GM12878 (cell line): ENCODE data around the gene ANKRD33. TPM values are rescaled to one million over a fixed set of nuclear protein-coding genes. Genes with fewer than 3 reads are reported as not detected.

Experiments used
- ATAC-seq: fragments of 200-7000 bp; cut with Tn5 transposase; 3 replicates; pipeline ENCODE4 v1.9.1; 2020; ENCODE audit warnings: mild to moderate bottlenecking, moderate library complexity
- BruUV-seq: library from RNA; stranded (reverse); fragments of 400-500 nt; replicated peaks from 2 replicates; lab custom pipeline; 2021; lab: Mats Ljungman, UMichigan
- CTCF ChIA-PET: fragments of 300-600 bp; sonication (Branson Sonifier 250); formaldehyde crosslinking; extraction: SDS; loops from one replicate; lab custom pipeline; 2021; ENCODE audit warnings: inconsistent platforms; lab: Yijun Ruan, JAX
- POLR2A ChIA-PET: fragments of 350-600 bp; formaldehyde crosslinking; extraction: SDS; loops from one replicate; lab custom pipeline; 2021; ENCODE audit warnings: inconsistent platforms; lab: Charles Lee
- RAD21 ChIA-PET: fragments of 300-600 bp; sonication (Branson Sonifier 250); formaldehyde crosslinking; loops from one replicate; lab custom pipeline; 2023; ENCODE audit warnings: antibody characterized with exemption; ENCODE audit not compliant: unreplicated experiment; lab: Charles Lee
- SMC1A ChIA-PET: fragments of 300-600 bp; sonication (Branson Sonifier 250); formaldehyde crosslinking; loops from one replicate; lab custom pipeline; 2023; ENCODE audit not compliant: unreplicated experiment, uncharacterized antibody; lab: Charles Lee
- DNase-seq: peaks from one replicate; pipeline ENCODE4 v3.0.0-alpha.2; 2011; ENCODE audit warnings: low read depth, low spot score
- FAIRE-seq: peaks from 3 replicates; lab custom pipeline; 2011; peaks lifted over from hg19 to GRCh38; lab: Jason Lieb, UNC
- H2AFZ ChIP-seq: 2 replicates; pipeline ENCODE4 v1.6.0; 2011; ENCODE audit warnings: low read depth, low read length, control low read depth; ENCODE audit not compliant: control insufficient read depth
- H3K27ac ChIP-seq: 2 replicates; pipeline ENCODE4 v1.5.1; 2011; ENCODE audit warnings: control low read depth; ENCODE audit not compliant: control insufficient read depth, insufficient read depth
- H3K27me3 ChIP-seq, 2 experiments: replicated peaks in 1 of 2; 2 replicates each; pipeline versions ENCODE4 v1.6.0 to v1.6.1; 2011; ENCODE audit warnings: low read length in 1 of 2; ENCODE audit not compliant: control insufficient read depth in 2 of 2, insufficient read depth in 2 of 2
- H3K36me3 ChIP-seq, 2 experiments: 2 replicates each; pipeline ENCODE4 v1.5.1; 2011; ENCODE audit warnings: low read length in 1 of 2; ENCODE audit not compliant: control insufficient read depth in 2 of 2, insufficient read depth in 2 of 2
- H3K4me1 ChIP-seq: 2 replicates; pipeline ENCODE4 v1.6.1; 2011; ENCODE audit warnings: mild to moderate bottlenecking, low read length, moderate library complexity, mixed read lengths; ENCODE audit not compliant: control insufficient read depth, insufficient read depth
- H3K4me2 ChIP-seq: 2 replicates; pipeline ENCODE4 v1.6.0; 2011; ENCODE audit warnings: control low read depth; ENCODE audit not compliant: control insufficient read depth, insufficient read depth
- H3K4me3 ChIP-seq: fragments of 200-600 bp; sonication (generic); 2 replicates; pipeline ENCODE4 v1.5.1; 2016
- H3K79me2 ChIP-seq: 2 replicates; pipeline ENCODE4 v1.6.0; 2011; ENCODE audit warnings: low read length; ENCODE audit not compliant: control insufficient read depth, insufficient read depth
- H3K9ac ChIP-seq: 2 replicates; pipeline ENCODE4 v1.8.0; 2011; ENCODE audit warnings: low read length, control low read depth, mixed read lengths; ENCODE audit not compliant: control insufficient read depth, insufficient read depth
- H3K9me3 ChIP-seq: replicated peaks from 3 replicates; pipeline ENCODE4 v1.5.1; 2011; ENCODE audit warnings: mild to moderate bottlenecking, low read length; ENCODE audit not compliant: control insufficient read depth, insufficient read depth
- H4K20me1 ChIP-seq: 2 replicates; pipeline ENCODE4 v1.6.0; 2011; ENCODE audit not compliant: control insufficient read depth, insufficient read depth
- BRCA1 ChIP-seq: IDR thresholded peaks from 2 replicates; pipeline ENCODE4 v1.6.1; 2011; ENCODE audit warnings: low read depth, low read length, improper control_type of control experiment
- CBX3 ChIP-seq: fragments of 200-600 bp; sonication (generic); IDR thresholded peaks from 2 replicates; pipeline ENCODE4 v1.6.1; 2016; ENCODE audit warnings: low read depth, borderline replicate concordance
- EGR1 ChIP-seq, 2 experiments: IDR thresholded peaks; 1 replicate in 1 of 2; 2 replicates in 1 of 2; pipeline ENCODE4 v1.6.1; 2011 to 2012; ENCODE audit warnings: low read depth in 2 of 2, low read length in 2 of 2, borderline replicate concordance in 1 of 2, mild to moderate bottlenecking in 1 of 2, moderate library complexity in 1 of 2
- HSF1 ChIP-seq: fragments of 150-350 bp; IDR thresholded peaks from 2 replicates; pipeline ENCODE4 v1.6.1; 2014; ENCODE audit warnings: mild to moderate bottlenecking, low read depth, low read length
- IKZF2 ChIP-seq, 2 experiments: fragments of 450-650 bp; IDR thresholded peaks; 2 replicates each; pipeline ENCODE4 v1.6.1; 2017; ENCODE audit warnings: mild to moderate bottlenecking in 2 of 2, moderate library complexity in 2 of 2
- LARP7 ChIP-seq: fragments of 450-650 bp; IDR thresholded peaks from 2 replicates; pipeline ENCODE4 v1.6.1; 2017; ENCODE audit warnings: mild to moderate bottlenecking
- PBX3 ChIP-seq: IDR thresholded peaks from 2 replicates; pipeline ENCODE4 v1.6.1; 2011; ENCODE audit warnings: mild to moderate bottlenecking, low read depth, low read length, moderate library complexity; ENCODE audit not compliant: insufficient replicate concordance
- SUZ12 ChIP-seq: fragments of 200-600 bp; sonication (generic); IDR thresholded peaks from one replicate; pipeline ENCODE4 v1.6.1; 2018; ENCODE audit warnings: antibody characterized with exemption, mild to moderate bottlenecking; ENCODE audit not compliant: unreplicated experiment
- TCF3 ChIP-seq: IDR thresholded peaks from 2 replicates; pipeline ENCODE4 v1.6.1; 2012; ENCODE audit warnings: low read depth, mild to moderate bottlenecking, low read length, borderline replicate concordance; ENCODE audit not compliant: insufficient read depth
- WRNIP1 ChIP-seq: IDR thresholded peaks from 2 replicates; pipeline ENCODE4 v1.6.1; 2011; ENCODE audit warnings: low read depth, low read length, improper control_type of control experiment, borderline replicate concordance
- ZBED1 ChIP-seq: IDR thresholded peaks from 2 replicates; pipeline ENCODE4 v1.6.1; 2016; ENCODE audit warnings: borderline replicate concordance
- ZBTB40 ChIP-seq: fragments of 450-650 bp; IDR thresholded peaks from 2 replicates; pipeline ENCODE4 v1.6.1; 2016; ENCODE audit warnings: mild to moderate bottlenecking, moderate library complexity, borderline replicate concordance
- ZNF622 ChIP-seq: fragments of 450-650 bp; IDR thresholded peaks from 2 replicates; pipeline ENCODE4 v1.6.1; 2017; ENCODE audit warnings: mild to moderate bottlenecking, inconsistent platforms
- WGBS: methylation state at CpG from one replicate; pipeline ENCODE4 v1.1.6; 2016; ENCODE audit warnings: low lambda C conversion rate; ENCODE audit not compliant: insufficient replicate concordance, insufficient coverage; ENCODE audit errors: missing lambda C conversion rate; 5-methylcytosine and 5-hydroxymethylcytosine counted together
- in situ Hi-C: fragments of 300-500 bp; cut with MboI; formaldehyde crosslinking; loops from 9 replicates; pipeline ENCODE4 v1.14.3; 2018; ENCODE audit warnings: mixed read lengths
- intact Hi-C: fragments of 100-400 bp; cut with micrococcal nuclease; formaldehyde crosslinking; loops from one replicate; pipeline ENCODE4 v1.14.2; 2022; ENCODE audit not compliant: unreplicated experiment
- polyA plus RNA-seq, 11 experiments: library from polyadenylated mRNA; depleted of rRNA in 4 of 11; unstranded in 6 of 11; stranded (reverse) in 5 of 11; fragments of >200 nt; fragmentation: Nextera tagmentation in 4 of 11; fragmentation: Illumina TruSeq in 1 of 11; extraction: Ambion mirVana in 4 of 11; extraction: Trizol in 1 of 11; gene quantifications; 1 replicate in 1 of 11; 2 replicates in 10 of 11; pipeline versions ENCODE4 v1.2.1 to v1.2.3, GENCODE V29; 2011 to 2016; ENCODE audit warnings: inconsistent platforms in 2 of 11, missing spikeins in 2 of 11, low read depth in 1 of 11
- total RNA-seq, 4 experiments: library from RNA; depleted of rRNA in 3 of 4; stranded (reverse); fragments of >200 nt in 3 of 4; fragmentation: Illumina TruSeq in 1 of 4; extraction: Trizol in 1 of 4; gene quantifications; 2 replicates each; pipeline versions ENCODE4 v1.2.1 to v1.2.3, GENCODE V29; 2013 to 2021

ANKRD33 gene
- total and polyA plus RNA-seq, 10 of the 15 experiments (the other 5 are each of a cell fraction or from before 2014, with no cell fraction given) = not detected

GRCh38 chr12:51898937-51899336 is 11.0 kb downstream of the ANKRD33 start (continued):
- no peak for TF ChIP-seq ZNF622
- TF ChIP-seq EGR1 (IDR thresholded peaks at IDR 0.05; ENCODE audit: borderline replicate concordance in 1 of 2, low read depth in 2 of 2, low read length in 2 of 2) = no peak

GRCh38 chr12:51900323-51900889 is 12.5 kb downstream of the ANKRD33 start:
- H3K9ac ChIP-seq = no peak overlapping the region
- H3K4me3 ChIP-seq = no peak overlapping the region
- H3K4me1 ChIP-seq = no peaks in the 10 kb centered on the region
- CTCF ChIA-PET = no interaction called here
- BruUV-seq = no TSS peak
- POLR2A ChIA-PET = no interaction called here
- no peaks in the 10 kb centered on the region for H3K36me3 ChIP-seq
- no peak overlapping the region for H2AFZ ChIP-seq
- in situ Hi-C loops = no loop called here
- no peak for DNase-seq
- FAIRE-seq = no peak
- H3K4me2 ChIP-seq = no peak overlapping the region
- SMC1A ChIA-PET = no interaction called here
- intact Hi-C loops = no loop called here
- H3K27ac ChIP-seq = no peak overlapping the region
- peaks cover 0 to 1% of the 10 kb centered on the region in 2 experiments; a peak in 1 of 4 replicates for H3K27me3 ChIP-seq
- ATAC-seq = no peak
- H3K9me3 ChIP-seq = no peaks in the 10 kb centered on the region
- WGBS = 70% methylated on average over 37 of the region's 43 CpGs
- no peaks in the 10 kb centered on the region for H4K20me1 ChIP-seq
- RAD21 ChIA-PET = no interaction called here
- no peaks in the 10 kb centered on the region for H3K79me2 ChIP-seq
- TF ChIP-seq HSF1 = no peak
- no peak for TF ChIP-seq ZBED1
- no peak for TF ChIP-seq PBX3
- no peak for TF ChIP-seq WRNIP1
- no peak for TF ChIP-seq BRCA1
- no peak for TF ChIP-seq LARP7
- no peak for TF ChIP-seq SUZ12
- no peak for TF ChIP-seq TCF3
- TF ChIP-seq CBX3 = no peak
- TF ChIP-seq IKZF2 (IDR thresholded peaks at IDR 0.05) = no peak
- TF ChIP-seq ZBTB40 = no peak
